A549 (cell line): Measurements from ENCODE around the gene ZNF426.

Experiments used
- CHD2 ChIP-seq: fragments of 150-350 bp; IDR thresholded peaks from 2 replicates; pipeline ENCODE4 v1.6.1; 2014; ENCODE audit warnings: low read length; ENCODE audit not compliant: partially characterized antibody
- CTCF ChIP-seq: fragments of >200 bp; sonication (Bioruptor Twin); formaldehyde crosslinking; IDR thresholded peaks from 3 replicates; pipeline ENCODE4 v1.5.1; 2016
- E2F6 ChIP-seq: IDR thresholded peaks from 2 replicates; pipeline ENCODE4 v1.6.1; 2012; ENCODE audit warnings: low read depth, borderline replicate concordance
- EP300 ChIP-seq, 2 experiments: fragments of >200 bp; sonication (Bioruptor Twin); formaldehyde crosslinking; IDR thresholded peaks; 2 replicates in 1 of 2; 3 replicates in 1 of 2; pipeline ENCODE4 v1.6.1; 2016 to 2017
- ESRRA ChIP-seq: fragments of 150-350 bp; IDR thresholded peaks from 2 replicates; pipeline ENCODE4 v1.6.1; 2014; ENCODE audit warnings: mild to moderate bottlenecking, low read length, borderline replicate concordance
- FOXS1 ChIP-seq: fragments of 250-450 bp; sonication (Bioruptor Pico); IDR thresholded peaks from 2 replicates; pipeline ENCODE4 v1.5.0; 2020; ENCODE audit warnings: mild to moderate bottlenecking, moderate library complexity
- HDAC2 ChIP-seq: fragments of 200-600 bp; sonication (generic); IDR thresholded peaks from 2 replicates; pipeline ENCODE4 v1.6.1; 2016
- PBX3 ChIP-seq: IDR thresholded peaks from 2 replicates; pipeline ENCODE4 v1.6.1; 2012
- PHF8 ChIP-seq: fragments of 200-600 bp; sonication (generic); IDR thresholded peaks from 2 replicates; pipeline ENCODE4 v1.6.1; 2016; ENCODE audit warnings: low read depth, mild to moderate bottlenecking, antibody characterized with exemption, moderate library complexity, borderline replicate concordance
- POLR2A ChIP-seq: IDR thresholded peaks from 2 replicates; pipeline ENCODE4 v1.6.1; 2012; ENCODE audit warnings: mild to moderate bottlenecking, low read length
- RAD21 ChIP-seq, 2 experiments: fragments of >200 bp in 1 of 2; sonication (Bioruptor Twin) in 1 of 2; formaldehyde crosslinking in 1 of 2; IDR thresholded peaks in 1 of 2; conservative IDR thresholded peaks in 1 of 2; 2 replicates in 1 of 2; 3 replicates in 1 of 2; pipeline ENCODE4 v1.6.1; 2012 to 2018; ENCODE audit warnings: inconsistent platforms in 1 of 2
- SMC3 ChIP-seq: fragments of >200 bp; sonication (Bioruptor Twin); formaldehyde crosslinking; IDR thresholded peaks from 3 replicates; pipeline ENCODE4 v1.6.1; 2018; ENCODE audit warnings: inconsistent platforms
- USF2 ChIP-seq: fragments of 450-650 bp; IDR thresholded peaks from 2 replicates; pipeline ENCODE4 v1.6.1; 2014; ENCODE audit warnings: antibody characterized with exemption
- ZC3H11A ChIP-seq: fragments of 450-650 bp; IDR thresholded peaks from 2 replicates; pipeline ENCODE4 v1.6.1; 2014; ENCODE audit warnings: antibody characterized with exemption, mild to moderate bottlenecking

- TF ChIP-seq CTCF: no peak
- TF ChIP-seq CHD2: no peak
- TF ChIP-seq SMC3: no peak
- no peak for TF ChIP-seq HDAC2
- no peak for TF ChIP-seq E2F6
- TF ChIP-seq ESRRA: no peak
- no peak for TF ChIP-seq USF2
- no peak for TF ChIP-seq PBX3
- TF ChIP-seq POLR2A: no peak
- no peak for TF ChIP-seq PHF8
- TF ChIP-seq FOXS1 (CRISPR knock-in tag): no peak
- TF ChIP-seq ZC3H11A: no peak
- TF ChIP-seq RAD21 (conservative IDR thresholded peaks at IDR 0.05 in 1 of 2, IDR thresholded peaks at IDR 0.05 in 1 of 2): no peak
- no peak for TF ChIP-seq EP300 (IDR thresholded peaks at IDR 0.05)
These were observed 27.7 kb upstream of the ZNF426 start for GRCh38 chr19:9565900-9566705.
